ENCODE results near the gene VRTN. TPM values are rescaled to one million over a fixed set of nuclear protein-coding genes. Genes with fewer than 3 reads are reported as not detected.

Gene VRTN
- total RNA-seq, 3 donors from 2014 or later, result not detected

DNA sequence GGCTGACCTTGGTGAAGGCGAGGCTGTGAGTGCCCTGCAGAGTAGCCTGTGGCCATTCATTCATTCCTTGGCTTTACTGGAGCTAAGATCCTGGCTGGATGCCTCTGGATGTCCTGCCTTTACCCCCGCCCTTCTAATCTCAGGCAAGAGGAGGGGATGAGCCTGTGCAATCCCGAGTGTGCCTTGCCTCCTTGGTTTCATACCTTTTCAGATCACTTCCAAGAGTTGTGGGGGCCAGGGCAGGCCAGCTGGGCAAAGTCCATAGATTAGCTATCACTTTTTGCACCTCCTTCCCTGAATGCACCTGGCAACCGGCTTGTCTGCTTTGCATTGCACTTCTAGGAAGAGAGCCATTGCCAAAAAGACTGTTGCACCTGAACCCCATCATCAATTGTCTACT lies 1.5 kb downstream of the VRTN start:
- Histone ChIP-seq H3K9me3 (no peaks in the 10 kb centered on the region), H3K36me3 (no peaks in the 10 kb centered on the region), H3K27ac (no peak overlapping the region), H3K27me3 (no peaks in the 10 kb centered on the region), H3K4me3 (no peak overlapping the region), H3K4me1 (no peaks in the 10 kb centered on the region)
- intact Hi-C loops (cut with DNase I; ENCODE audit: low total_unique reads), result loop anchor here (10.0 kb wide), 1 partner anchor 135 kb away; no protein-coding TSS in a partner anchor
- TF ChIP-seq, protein P1, sequence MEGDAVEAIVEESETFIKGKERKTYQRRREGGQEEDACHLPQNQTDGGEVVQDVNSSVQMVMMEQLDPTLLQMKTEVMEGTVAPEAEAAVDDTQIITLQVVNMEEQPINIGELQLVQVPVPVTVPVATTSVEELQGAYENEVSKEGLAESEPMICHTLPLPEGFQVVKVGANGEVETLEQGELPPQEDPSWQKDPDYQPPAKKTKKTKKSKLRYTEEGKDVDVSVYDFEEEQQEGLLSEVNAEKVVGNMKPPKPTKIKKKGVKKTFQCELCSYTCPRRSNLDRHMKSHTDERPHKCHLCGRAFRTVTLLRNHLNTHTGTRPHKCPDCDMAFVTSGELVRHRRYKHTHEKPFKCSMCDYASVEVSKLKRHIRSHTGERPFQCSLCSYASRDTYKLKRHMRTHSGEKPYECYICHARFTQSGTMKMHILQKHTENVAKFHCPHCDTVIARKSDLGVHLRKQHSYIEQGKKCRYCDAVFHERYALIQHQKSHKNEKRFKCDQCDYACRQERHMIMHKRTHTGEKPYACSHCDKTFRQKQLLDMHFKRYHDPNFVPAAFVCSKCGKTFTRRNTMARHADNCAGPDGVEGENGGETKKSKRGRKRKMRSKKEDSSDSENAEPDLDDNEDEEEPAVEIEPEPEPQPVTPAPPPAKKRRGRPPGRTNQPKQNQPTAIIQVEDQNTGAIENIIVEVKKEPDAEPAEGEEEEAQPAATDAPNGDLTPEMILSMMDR (IDR thresholded peaks at IDR 0.05), result no peak
- TF ChIP-seq POLR2A (IDR thresholded peaks at IDR 0.05) (no peak), POLR2AphosphoS5 (IDR thresholded peaks at IDR 0.05) (no peak)
- DNase-seq (ENCODE audit: low spot score in 2 of 2), result no peak

DNA sequence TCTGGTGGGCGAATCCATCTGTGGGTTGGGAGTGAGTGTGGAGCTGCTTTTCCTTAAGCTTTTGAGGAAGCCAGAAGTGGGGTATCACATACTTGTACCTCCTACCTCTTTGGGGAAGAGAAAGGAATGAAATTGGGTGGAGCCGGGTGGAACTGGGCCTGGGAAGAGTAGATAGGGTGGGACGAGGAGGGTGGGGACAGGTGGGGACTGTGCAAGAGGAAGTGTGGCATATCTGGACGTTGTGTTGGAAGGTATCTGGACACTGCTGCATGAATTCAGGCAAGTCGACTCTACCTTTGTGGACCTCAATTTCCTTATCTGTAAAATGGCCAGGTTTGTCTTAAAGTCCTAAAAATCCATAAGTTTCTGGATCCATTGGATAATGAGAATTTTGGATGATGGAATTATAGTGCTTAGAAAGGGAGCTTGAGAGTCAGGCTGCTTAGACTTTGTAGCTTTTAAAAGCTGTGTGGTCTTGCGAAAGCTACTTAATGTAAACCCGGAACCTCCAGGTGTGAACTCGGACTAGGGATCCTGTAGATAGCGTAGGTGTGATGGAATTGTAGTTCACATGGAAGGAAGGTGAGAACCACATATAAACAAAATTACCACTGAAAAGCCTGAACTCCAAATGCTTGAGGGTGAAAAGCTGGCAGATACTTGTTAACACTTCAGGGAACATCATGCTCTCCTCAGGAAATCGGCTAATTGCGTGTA lies 2.1 kb downstream of the VRTN start:
- Histone ChIP-seq H3K36me3 (no peaks in the 10 kb centered on the region), H3K27me3 (no peaks in the 10 kb centered on the region), H3K9me3 (no peaks in the 10 kb centered on the region), H3K4me3 (no peak overlapping the region), H3K27ac (no peak overlapping the region), H3K4me1 (no peaks in the 10 kb centered on the region)
- DNase-seq (ENCODE audit: low spot score in 2 of 2), result no peak
- intact Hi-C loops (cut with DNase I; ENCODE audit: low total_unique reads), result loop anchor here (10.0 kb wide), 1 partner anchor 134 kb away; no protein-coding TSS in a partner anchor
- TF ChIP-seq POLR2A (IDR thresholded peaks at IDR 0.05) (no peak), POLR2AphosphoS5 (IDR thresholded peaks at IDR 0.05) (no peak)
- TF ChIP-seq, protein P1 (IDR thresholded peaks at IDR 0.05), result no peak

DNA sequence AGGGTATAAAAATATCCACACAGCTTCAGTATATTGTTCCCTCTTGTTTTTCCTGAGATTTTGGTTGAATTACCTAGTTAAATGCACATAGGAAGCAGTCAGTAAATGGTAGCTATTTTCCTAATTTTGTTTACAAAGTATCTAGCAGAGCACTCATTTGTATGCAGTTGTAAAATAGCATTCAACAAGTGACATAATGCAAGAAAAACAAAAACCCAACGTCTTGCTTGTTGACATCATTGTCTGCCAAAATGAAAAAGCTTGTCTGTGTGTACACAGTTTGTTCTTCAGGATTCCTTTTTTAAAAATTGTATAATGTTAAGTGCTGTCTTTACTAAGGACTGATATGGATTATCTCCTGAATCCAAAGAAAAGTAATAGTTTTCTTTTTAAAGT lies 2.7 kb downstream of the VRTN start:
- H3K27ac ChIP-seq, result no peak overlapping the region
- H3K4me1 ChIP-seq, result no peaks in the 10 kb centered on the region
- DNase-seq (ENCODE audit: low spot score in 2 of 2), result no peak
- H3K9me3 ChIP-seq, result no peaks in the 10 kb centered on the region
- H3K27me3 ChIP-seq, result no peaks in the 10 kb centered on the region
- no peak overlapping the region for H3K4me3 ChIP-seq
- TF ChIP-seq POLR2AphosphoS5 (IDR thresholded peaks at IDR 0.05) (no peak), POLR2A (IDR thresholded peaks at IDR 0.05) (no peak)
- TF ChIP-seq, protein P1 (IDR thresholded peaks at IDR 0.05), result no peak
- intact Hi-C loops (cut with DNase I; ENCODE audit: low total_unique reads), result loop anchor here (10.0 kb wide), 1 partner anchor 134 kb away; no protein-coding TSS in a partner anchor
- no peaks in the 10 kb centered on the region for H3K36me3 ChIP-seq

DNA sequence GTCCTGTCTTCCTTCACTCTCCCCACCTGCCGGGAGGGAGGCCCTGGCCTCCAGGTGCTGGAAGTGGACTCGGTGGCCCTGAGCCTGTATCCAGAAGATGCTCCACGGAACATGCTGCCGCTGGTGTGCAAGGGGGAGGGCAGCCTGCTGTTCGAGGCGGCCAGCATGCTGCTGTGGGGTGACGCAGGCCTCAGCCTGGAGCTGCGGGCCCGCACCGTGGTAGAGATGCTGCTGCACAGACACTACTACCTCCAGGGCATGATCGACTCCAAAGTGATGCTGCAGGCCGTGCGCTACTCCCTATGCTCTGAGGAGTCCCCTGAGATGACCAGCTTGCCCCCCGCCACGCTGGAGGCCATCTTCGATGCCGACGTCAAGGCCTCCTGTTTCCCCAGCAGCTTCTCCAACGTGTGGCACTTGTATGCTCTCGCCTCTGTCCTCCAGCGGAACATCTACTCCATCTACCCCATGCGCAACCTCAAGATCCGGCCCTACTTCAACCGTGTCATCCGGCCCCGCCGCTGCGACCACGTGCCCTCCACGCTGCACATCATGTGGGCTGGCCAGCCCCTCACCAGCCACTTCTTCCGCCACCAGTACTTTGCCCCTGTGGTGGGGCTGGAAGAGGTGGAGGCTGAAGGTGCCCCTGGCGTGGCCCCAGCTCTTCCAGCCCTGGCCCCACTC lies 8.8 kb downstream of the VRTN start:
- intact Hi-C loops (cut with DNase I; ENCODE audit: low total_unique reads), result loop anchor here (10.0 kb wide), 1 partner anchor 128 kb away; no protein-coding TSS in a partner anchor
- Histone ChIP-seq H3K4me3 (no peak overlapping the region), H3K9me3 (no peaks in the 10 kb centered on the region), H3K27me3 (no peaks in the 10 kb centered on the region), H3K4me1 (no peaks in the 10 kb centered on the region), H3K27ac (no peak overlapping the region), H3K36me3 (no peaks in the 10 kb centered on the region)
- no peak for TF ChIP-seq POLR2A (IDR thresholded peaks at IDR 0.05)
- TF ChIP-seq, protein P1 (IDR thresholded peaks at IDR 0.05), result no peak
- TF ChIP-seq POLR2AphosphoS5 (IDR thresholded peaks at IDR 0.05), result no peak
- DNase-seq (ENCODE audit: low spot score in 2 of 2), result no peak

DNA sequence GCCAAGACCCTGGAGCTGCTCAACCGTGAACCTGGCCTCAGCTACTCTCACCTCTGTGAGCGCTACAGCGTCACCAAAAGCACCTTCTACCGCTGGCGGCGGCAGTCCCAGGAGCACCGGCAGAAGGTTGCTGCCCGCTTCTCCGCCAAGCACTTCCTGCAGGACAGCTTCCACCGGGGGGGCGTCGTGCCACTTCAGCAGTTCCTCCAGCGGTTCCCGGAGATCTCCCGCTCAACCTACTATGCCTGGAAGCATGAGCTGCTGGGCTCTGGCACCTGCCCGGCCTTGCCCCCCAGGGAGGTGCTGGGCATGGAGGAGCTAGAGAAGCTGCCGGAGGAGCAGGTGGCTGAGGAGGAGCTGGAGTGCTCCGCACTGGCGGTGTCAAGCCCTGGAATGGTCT lies 9.3 kb downstream of the VRTN start:
- no peaks in the 10 kb centered on the region for H3K36me3 ChIP-seq
- intact Hi-C loops (cut with DNase I; ENCODE audit: low total_unique reads), result loop anchor here (10.0 kb wide), 1 partner anchor 127 kb away; no protein-coding TSS in a partner anchor
- no peaks in the 10 kb centered on the region for H3K27me3 ChIP-seq
- TF ChIP-seq, protein P1 (IDR thresholded peaks at IDR 0.05), result no peak
- TF ChIP-seq POLR2A (IDR thresholded peaks at IDR 0.05), result no peak
- no peak for TF ChIP-seq POLR2AphosphoS5 (IDR thresholded peaks at IDR 0.05)
- no peaks in the 10 kb centered on the region for H3K9me3 ChIP-seq
- no peak overlapping the region for H3K27ac ChIP-seq
- DNase-seq (ENCODE audit: low spot score in 2 of 2), result no peak
- H3K4me3 ChIP-seq, result no peak overlapping the region
- no peaks in the 10 kb centered on the region for H3K4me1 ChIP-seq
